HG03342 (cell line): ENCODE data around the gene GRIK4.

Experiments used
- ATAC-seq: cut with Tn5 transposase; IDR thresholded peaks from one replicate; pipeline ENCODE4 v1.9.1; 2021; ENCODE audit warnings: mild to moderate bottlenecking, moderate library complexity; ENCODE audit not compliant: unreplicated experiment

The GRIK4 gene

GRCh38 chr11:120859552-120860295 is 348.2 kb downstream of the GRIK4 start:
- no peak for ATAC-seq

- ATAC-seq, result no peak
Observed at GRCh38 chr11:120863359-120863758, 351.8 kb downstream of the GRIK4 start.

GRCh38 chr11:120867024-120867423 is 355.5 kb downstream of the GRIK4 start:
- ATAC-seq, result no peak

- ATAC-seq, result no peak
Observed at GRCh38 chr11:120867531-120867930, 356.0 kb downstream of the GRIK4 start.

GRCh38 chr11:120867988-120868387 is 356.4 kb downstream of the GRIK4 start:
- no peak for ATAC-seq

- no peak for ATAC-seq
Observed at GRCh38 chr11:120869097-120869496, 357.5 kb downstream of the GRIK4 start.

- no peak for ATAC-seq
Observed at GRCh38 chr11:120869516-120870011, 358.0 kb downstream of the GRIK4 start.

- no peak for ATAC-seq
Observed at GRCh38 chr11:120871194-120871593, 359.6 kb downstream of the GRIK4 start.

- ATAC-seq, result no peak
Observed at GRCh38 chr11:120871924-120872323, 360.4 kb downstream of the GRIK4 start.

GRCh38 chr11:120873966-120874735 is 362.6 kb downstream of the GRIK4 start:
- ATAC-seq, result no peak

GRCh38 chr11:120875986-120876385 is 364.4 kb downstream of the GRIK4 start:
- ATAC-seq, result no peak

- ATAC-seq, result no peak
Observed at GRCh38 chr11:120877746-120878365, 366.3 kb downstream of the GRIK4 start.

GRCh38 chr11:120878781-120879180 is 367.2 kb downstream of the GRIK4 start:
- ATAC-seq, result no peak

- no peak for ATAC-seq
Observed at GRCh38 chr11:120880498-120881175, 369.1 kb downstream of the GRIK4 start.

GRCh38 chr11:120881596-120881995 is 370.0 kb downstream of the GRIK4 start:
- no peak for ATAC-seq

- ATAC-seq, result no peak
Observed at GRCh38 chr11:120882175-120882574, 370.6 kb downstream of the GRIK4 start.

GRCh38 chr11:120883404-120884080 is 372.0 kb downstream of the GRIK4 start:
- ATAC-seq, result no peak

- no peak for ATAC-seq
Observed at GRCh38 chr11:120884154-120885020, 372.8 kb downstream of the GRIK4 start.

GRCh38 chr11:120890609-120891320 is 379.2 kb downstream of the GRIK4 start:
- no peak for ATAC-seq
